Mesothelial cell of epicardium (in vitro differentiated cells): ENCODE measurements around the gene PRKD1. TPM values are rescaled to one million over a fixed set of nuclear protein-coding genes. Genes with fewer than 3 reads are reported as not detected.

Experiments
- DNase-seq, 2 experiments: peaks; one replicate each; pipeline ENCODE4 v3.0.0; 2021; ENCODE audit warnings: low spot score in 2 of 2; ENCODE audit not compliant: unreplicated experiment in 2 of 2
- H3K27ac Mint-ChIP-seq: 2 replicates; pipeline ENCODE4 v1.8.0; 2021; ENCODE audit warnings: mixed read lengths
- H3K27me3 Mint-ChIP-seq: 2 replicates; pipeline ENCODE4 v1.8.0; 2021; ENCODE audit warnings: low read depth, mixed read lengths
- H3K36me3 Mint-ChIP-seq: 2 replicates; pipeline ENCODE4 v1.8.0; 2021; ENCODE audit warnings: mixed read lengths
- H3K4me1 Mint-ChIP-seq: 2 replicates; pipeline ENCODE4 v1.8.0; 2021; ENCODE audit warnings: mixed read lengths
- H3K4me3 Mint-ChIP-seq: 2 replicates; pipeline ENCODE4 v1.8.0; 2021; ENCODE audit warnings: mild to moderate bottlenecking, moderate library complexity, mixed read lengths
- H3K9me3 Mint-ChIP-seq: 2 replicates; pipeline ENCODE4 v1.8.0; 2021; ENCODE audit warnings: mixed read lengths
- CTCF ChIP-seq: fragments of 200-600 bp; sonication (generic); IDR thresholded peaks from one replicate; pipeline ENCODE4 v1.5.0; 2021; ENCODE audit warnings: antibody characterized with exemption; ENCODE audit not compliant: unreplicated experiment
- total RNA-seq: library from RNA; stranded (reverse); gene quantifications from 3 replicates; pipeline ENCODE4 v1.2.1, GENCODE V29; 2021

The PRKD1 gene
- total RNA-seq, 1 donor from 2014 or later: 27.3 TPM

GRCh38 chr14:29756019-29756385 is 171.6 kb downstream of the PRKD1 start:
- peaks cover 6% of the 10 kb centered on the region for H3K9me3 Mint-ChIP-seq
- no peak overlapping the region for H3K27ac Mint-ChIP-seq
- H3K4me3 Mint-ChIP-seq: no peak overlapping the region
- H3K4me1 Mint-ChIP-seq: peaks cover 16% of the 10 kb centered on the region
- H3K36me3 Mint-ChIP-seq: no peaks in the 10 kb centered on the region
- DNase-seq: no peak
- TF ChIP-seq CTCF: no peak
- no peaks in the 10 kb centered on the region for H3K27me3 Mint-ChIP-seq

- H3K4me1 Mint-ChIP-seq: peaks cover 16% of the 10 kb centered on the region
- H3K4me3 Mint-ChIP-seq: no peak overlapping the region
- TF ChIP-seq CTCF: no peak
- peaks cover 6% of the 10 kb centered on the region for H3K9me3 Mint-ChIP-seq
- H3K36me3 Mint-ChIP-seq: no peaks in the 10 kb centered on the region
- no peaks in the 10 kb centered on the region for H3K27me3 Mint-ChIP-seq
- DNase-seq: no peak
- H3K27ac Mint-ChIP-seq: peak overlapping the region; percentile 68
Measured at GRCh38 chr14:29755311-29756018, 172.2 kb downstream of the PRKD1 start.

DNA sequence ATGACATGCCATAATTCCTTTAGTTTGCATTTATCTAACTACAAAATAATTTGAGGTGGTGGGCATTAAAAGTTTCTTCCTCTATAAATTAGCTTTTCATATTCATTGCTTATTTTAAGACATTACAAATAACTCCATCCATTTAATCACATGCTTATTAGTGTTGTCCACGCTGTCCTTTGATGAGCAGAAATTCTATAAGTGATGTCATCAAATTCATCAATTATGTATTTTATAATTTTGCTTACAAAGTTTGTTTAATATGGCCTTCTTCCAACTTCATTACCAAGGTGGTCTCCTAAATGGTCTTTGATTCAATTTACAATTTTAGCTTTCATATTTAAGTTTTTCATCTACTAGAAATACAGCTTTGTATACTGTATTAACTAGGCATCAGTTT is 173.5 kb downstream of the PRKD1 start:
- no peak overlapping the region for H3K27ac Mint-ChIP-seq
- TF ChIP-seq CTCF: no peak
- H3K9me3 Mint-ChIP-seq: peaks cover 6% of the 10 kb centered on the region
- H3K27me3 Mint-ChIP-seq: no peaks in the 10 kb centered on the region
- no peak for DNase-seq
- H3K36me3 Mint-ChIP-seq: no peaks in the 10 kb centered on the region
- H3K4me1 Mint-ChIP-seq: peaks cover 16% of the 10 kb centered on the region
- H3K4me3 Mint-ChIP-seq: no peak overlapping the region

DNA sequence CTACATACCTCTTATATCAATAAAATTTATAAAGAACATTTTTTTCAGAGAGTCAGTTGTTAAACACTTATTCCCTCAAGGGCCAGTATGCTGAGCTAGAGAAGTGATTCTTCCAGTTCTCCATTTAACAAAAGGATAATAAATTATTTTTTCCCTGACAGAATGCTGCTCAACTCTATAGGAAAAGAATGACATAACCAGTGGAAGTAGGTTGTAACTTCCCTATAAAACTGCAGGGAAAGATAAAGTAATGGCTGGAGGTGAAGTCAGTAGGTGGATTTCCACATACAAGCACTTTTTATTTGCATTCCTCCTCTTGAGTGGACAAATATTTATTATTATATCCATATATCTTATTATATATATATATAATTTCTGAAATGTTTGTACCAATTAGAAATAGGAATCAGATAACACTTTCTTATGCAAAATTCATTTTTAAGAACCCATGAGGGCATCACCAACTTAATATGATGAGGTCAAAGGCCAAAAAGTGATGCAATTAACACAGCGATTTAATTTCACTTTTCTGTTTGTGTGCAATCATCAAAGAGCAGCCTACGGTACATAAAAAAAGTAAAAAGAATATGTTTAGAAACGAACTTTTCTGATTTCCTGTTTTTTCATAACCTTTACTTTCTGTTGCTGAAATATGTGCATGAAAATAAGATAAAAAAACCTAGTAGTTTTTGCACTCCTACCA is 175.3 kb downstream of the PRKD1 start:
- TF ChIP-seq CTCF: no peak
- peaks cover 16% of the 10 kb centered on the region for H3K4me1 Mint-ChIP-seq
- H3K9me3 Mint-ChIP-seq: peaks cover 6% of the 10 kb centered on the region
- no peaks in the 10 kb centered on the region for H3K36me3 Mint-ChIP-seq
- no peak for DNase-seq
- no peak overlapping the region for H3K4me3 Mint-ChIP-seq
- H3K27me3 Mint-ChIP-seq: no peaks in the 10 kb centered on the region
- no peak overlapping the region for H3K27ac Mint-ChIP-seq

DNA sequence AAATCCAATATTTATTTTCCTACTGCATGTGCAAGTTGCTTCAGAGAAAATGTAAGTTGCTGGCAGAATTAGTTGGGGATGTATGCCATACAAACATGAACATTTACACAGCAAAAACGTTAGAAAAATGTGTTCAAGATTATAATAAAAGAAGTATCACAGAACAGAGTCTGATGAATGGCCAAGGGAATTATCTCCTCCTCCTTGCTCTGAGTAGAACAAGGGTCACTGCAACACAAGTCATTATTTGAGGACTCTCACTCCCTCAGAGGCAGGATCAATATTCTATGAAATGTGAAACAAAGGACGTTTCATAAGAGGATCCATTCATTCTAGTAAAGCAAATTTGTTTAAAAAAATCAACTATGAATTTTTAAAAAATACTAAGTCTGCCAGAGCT is 177.8 kb downstream of the PRKD1 start:
- Mint-ChIP-seq H3K27ac (no peak overlapping the region), H3K4me1 (peaks cover 8% of the 10 kb centered on the region), H3K4me3 (no peak overlapping the region), H3K36me3 (no peaks in the 10 kb centered on the region), H3K27me3 (no peaks in the 10 kb centered on the region), H3K9me3 (peaks cover 6% of the 10 kb centered on the region)
- DNase-seq: no peak
- no peak for TF ChIP-seq CTCF
